A549 (cell line): Measurements from ENCODE around the gene SLC9A3. TPM values are rescaled to one million over a fixed set of nuclear protein-coding genes. Genes with fewer than 3 reads are reported as not detected.

Experiments
- ATAC-seq, 2 experiments: fragments of 200-7000 bp in 1 of 2; fragments of >200 bp in 1 of 2; cut with Nextera tagmentation in 1 of 2; cut with Tn5 transposase in 1 of 2; 3 replicates each; pipeline versions ENCODE4 v1.8.0 to v1.9.1; 2018 to 2020; ENCODE audit warnings: mild to moderate bottlenecking in 1 of 2, moderate library complexity in 1 of 2
- CTCF ChIA-PET: fragments of 300-600 bp; sonication (Branson Sonifier 250); formaldehyde crosslinking; extraction: SDS; loops from one replicate; lab custom pipeline; 2021; ENCODE audit warnings: antibody characterized with exemption, inconsistent platforms; lab: Yijun Ruan, JAX
- POLR2A ChIA-PET: fragments of 350-600 bp; formaldehyde crosslinking; extraction: SDS; loops from one replicate; lab custom pipeline; 2021; ENCODE audit warnings: antibody characterized with exemption, inconsistent platforms; lab: Yijun Ruan, JAX
- DNase-seq, 2 experiments: peaks; one replicate each; pipeline versions ENCODE4 v3.0.0 to v3.0.0-alpha.2; 2011 to 2016; ENCODE audit warnings: low read depth in 1 of 2, low spot score in 1 of 2
- FAIRE-seq: peaks from 2 replicates; lab custom pipeline; 2011; peaks lifted over from hg19 to GRCh38; lab: Jason Lieb, UNC
- H3K27ac ChIP-seq, 2 experiments: fragments of >200 bp; sonication (Bioruptor Twin); formaldehyde crosslinking; 3 replicates each; pipeline ENCODE4 v1.5.1; 2016 to 2017
- H3K4me1 ChIP-seq: fragments of >200 bp; sonication (Bioruptor Twin); formaldehyde crosslinking; 3 replicates; pipeline ENCODE4 v1.6.1; 2016
- H3K4me2 ChIP-seq: fragments of >200 bp; sonication (Bioruptor Twin); formaldehyde crosslinking; 3 replicates; pipeline ENCODE4 v1.6.1; 2016
- H3K4me3 ChIP-seq: fragments of >200 bp; sonication (Bioruptor Twin); formaldehyde crosslinking; 3 replicates; pipeline ENCODE4 v1.5.1; 2016
- H3K9me3 ChIP-seq: fragments of >200 bp; sonication (Bioruptor Twin); formaldehyde crosslinking; 3 replicates; pipeline ENCODE4 v1.6.1; 2016
- BHLHE40 ChIP-seq: IDR thresholded peaks from 2 replicates; pipeline ENCODE4 v1.6.1; 2012; ENCODE audit warnings: low read depth, low read length, inconsistent platforms
- CBX8 ChIP-seq: fragments of 200-600 bp; sonication (generic); IDR thresholded peaks from 2 replicates; pipeline ENCODE4 v1.6.1; 2016
- ESRRA ChIP-seq: fragments of 150-350 bp; IDR thresholded peaks from 2 replicates; pipeline ENCODE4 v1.6.1; 2014; ENCODE audit warnings: mild to moderate bottlenecking, low read length, borderline replicate concordance
- FOSB ChIP-seq: fragments of 250-450 bp; sonication (Bioruptor Pico); IDR thresholded peaks from 2 replicates; pipeline ENCODE4 v1.5.0; 2020; ENCODE audit warnings: mild to moderate bottlenecking, moderate library complexity
- FOXS1 ChIP-seq: fragments of 250-450 bp; sonication (Bioruptor Pico); IDR thresholded peaks from 2 replicates; pipeline ENCODE4 v1.5.0; 2020; ENCODE audit warnings: mild to moderate bottlenecking, moderate library complexity
- HOXA7 ChIP-seq: fragments of 250-450 bp; sonication (Bioruptor Pico); IDR thresholded peaks from 2 replicates; pipeline ENCODE4 v1.5.0; 2020; ENCODE audit warnings: mild to moderate bottlenecking, moderate library complexity
- HOXB13 ChIP-seq: fragments of 250-450 bp; sonication (Bioruptor Pico); IDR thresholded peaks from 2 replicates; pipeline ENCODE4 v1.5.0; 2020; ENCODE audit warnings: low read depth, mild to moderate bottlenecking, moderate library complexity
- JUN ChIP-seq, 2 experiments: fragments of >200 bp; sonication (Bioruptor Twin); formaldehyde crosslinking; IDR thresholded peaks; 2 replicates in 1 of 2; 3 replicates in 1 of 2; pipeline ENCODE4 v1.6.1; 2016 to 2017
- JUNB ChIP-seq: fragments of >200 bp; sonication (Bioruptor Twin); formaldehyde crosslinking; IDR thresholded peaks from 2 replicates; pipeline ENCODE4 v1.6.1; 2016
- KDM1A ChIP-seq: fragments of 200-600 bp; sonication (generic); IDR thresholded peaks from 2 replicates; pipeline ENCODE4 v1.6.1; 2016; ENCODE audit warnings: low read depth, mild to moderate bottlenecking
- MAX ChIP-seq: IDR thresholded peaks from 2 replicates; pipeline ENCODE4 v1.6.1; 2012
- MAZ ChIP-seq: fragments of 150-350 bp; IDR thresholded peaks from 2 replicates; pipeline ENCODE4 v1.6.1; 2014; ENCODE audit warnings: antibody characterized with exemption, low read depth, low read length, borderline replicate concordance
- NR3C1 ChIP-seq: fragments of >200 bp; sonication (Bioruptor Twin); formaldehyde crosslinking; IDR thresholded peaks from 3 replicates; pipeline ENCODE4 v1.6.1; 2017
- RAD21 ChIP-seq, 2 experiments: fragments of >200 bp in 1 of 2; sonication (Bioruptor Twin) in 1 of 2; formaldehyde crosslinking in 1 of 2; IDR thresholded peaks in 1 of 2; conservative IDR thresholded peaks in 1 of 2; 2 replicates in 1 of 2; 3 replicates in 1 of 2; pipeline ENCODE4 v1.6.1; 2012 to 2018; ENCODE audit warnings: inconsistent platforms in 1 of 2
- RNF2 ChIP-seq: fragments of 200-600 bp; sonication (generic); IDR thresholded peaks from 2 replicates; pipeline ENCODE4 v1.6.1; 2016; ENCODE audit warnings: low read depth, mild to moderate bottlenecking, antibody characterized with exemption, moderate library complexity, borderline replicate concordance
- TFCP2L1 ChIP-seq: fragments of 250-450 bp; sonication (Bioruptor Pico); IDR thresholded peaks from 2 replicates; pipeline ENCODE4 v1.5.0; 2021; ENCODE audit warnings: mild to moderate bottlenecking
- ZSCAN20 ChIP-seq: fragments of 250-450 bp; sonication (Bioruptor Pico); IDR thresholded peaks from 2 replicates; pipeline ENCODE4 v1.8.0; 2022; ENCODE audit warnings: mild to moderate bottlenecking, moderate library complexity
- WGBS: methylation state at CpG from one replicate; pipeline ENCODE4 v1.1.6; 2017; ENCODE audit errors: missing lambda C conversion rate; 5-methylcytosine and 5-hydroxymethylcytosine counted together
- polyA plus RNA-seq, 4 experiments: library from polyadenylated mRNA; depleted of rRNA in 3 of 4; stranded (reverse); fragments of >200 nt; fragmentation: RNase III in 1 of 4; extraction: RNeasy Plus Mini Kit Qiagen cat#74134 plus additional on column Dnase treatment in 1 of 4; gene quantifications; 2 replicates in 3 of 4; 3 replicates in 1 of 4; pipeline ENCODE4 v1.2.3, GENCODE V29; 2011 to 2017
- TF ChIP-seq, protein P1 (sequence below): fragments of 450-650 bp; IDR thresholded peaks from 2 replicates; pipeline ENCODE4 v1.6.1; 2014; ENCODE audit warnings: antibody characterized with exemption
- TF ChIP-seq, protein P2 (sequence below): fragments of >200 bp; sonication (Bioruptor Twin); formaldehyde crosslinking; IDR thresholded peaks from 3 replicates; pipeline ENCODE4 v1.6.1; 2016

SLC9A3 gene
- polyA plus RNA-seq, 2 of the 4 experiments (the other 2 are of a cell fraction): 1.3 TPM

- ChIA-PET CTCF (no interaction called here), POLR2A (no interaction called here)
- Histone ChIP-seq H3K4me1 (peaks cover 14% of the 10 kb centered on the region), H3K4me2 (no peak overlapping the region), H3K9me3 (peaks cover 3% of the 10 kb centered on the region; the same call in 1 of the 3 replicates), H3K4me3 (no peak overlapping the region), H3K27ac (no peak overlapping the region)
- no peak for FAIRE-seq
- no peak for DNase-seq
- TF ChIP-seq ZSCAN20 (CRISPR knock-in tag) (no peak), HOXB13 (CRISPR knock-in tag) (no peak), JUN (IDR thresholded peaks at IDR 0.05) (no peak), MAZ (no peak), KDM1A (no peak), FOSB (CRISPR knock-in tag) (no peak), JUNB (no peak)
- TF ChIP-seq, protein P1, sequence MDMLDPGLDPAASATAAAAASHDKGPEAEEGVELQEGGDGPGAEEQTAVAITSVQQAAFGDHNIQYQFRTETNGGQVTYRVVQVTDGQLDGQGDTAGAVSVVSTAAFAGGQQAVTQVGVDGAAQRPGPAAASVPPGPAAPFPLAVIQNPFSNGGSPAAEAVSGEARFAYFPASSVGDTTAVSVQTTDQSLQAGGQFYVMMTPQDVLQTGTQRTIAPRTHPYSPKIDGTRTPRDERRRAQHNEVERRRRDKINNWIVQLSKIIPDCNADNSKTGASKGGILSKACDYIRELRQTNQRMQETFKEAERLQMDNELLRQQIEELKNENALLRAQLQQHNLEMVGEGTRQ: no peak
- WGBS: 55% methylated on average over 7 of the region's 9 CpGs
- ATAC-seq: peak in 1 of 2 experiments; percentile 29; a peak in 3 of 6 replicates
Measured at GRCh38 chr5:525916-526315, 1.7 kb upstream of the SLC9A3 start.

GRCh38 chr5:524973-525761 lies 918 bp upstream of the SLC9A3 start:
- FAIRE-seq (no peak), ATAC-seq (0 out of 6 replicates have a peak, but pooled peaks of 1 of the 2 experiments have one; percentile 7)
- WGBS: 40% methylated on average over 16 of the region's 24 CpGs
- peak overlapping the region; percentile 94; the same call in 2 of the 3 replicates for H3K4me2 ChIP-seq
- POLR2A ChIA-PET: no interaction called here
- H3K27ac ChIP-seq: no peak overlapping the region
- H3K9me3 ChIP-seq: peaks cover 3% of the 10 kb centered on the region; the same call in 1 of the 3 replicates
- TF ChIP-seq BHLHE40 (no peak), HOXB13 (CRISPR knock-in tag) (no peak), ESRRA (no peak)
- TF ChIP-seq, all 56 proteins: peak for 0
- H3K4me1 ChIP-seq: peaks cover 14% of the 10 kb centered on the region
- DNase-seq: no peak
- CTCF ChIA-PET: no interaction called here
- H3K4me3 ChIP-seq: no peak overlapping the region; the same call in 2 of the 3 replicates

GRCh38 chr5:523441-524222 lies 617 bp downstream of the SLC9A3 start:
- no peak for DNase-seq
- FAIRE-seq: no peak
- CTCF ChIA-PET: interaction anchor here (0.7 to 1.0 kb wide), 2 partner anchors 12 to 14 kb away, joined by 3 to 4 read pairs; no protein-coding TSS in a partner anchor
- POLR2A ChIA-PET: no interaction called here
- H3K4me2 ChIP-seq: peak overlapping the region; percentile 94
- TF ChIP-seq MAX: 0 out of 2 replicates have a peak, but pooled peaks have one; percentile 11
- TF ChIP-seq, protein P2, sequence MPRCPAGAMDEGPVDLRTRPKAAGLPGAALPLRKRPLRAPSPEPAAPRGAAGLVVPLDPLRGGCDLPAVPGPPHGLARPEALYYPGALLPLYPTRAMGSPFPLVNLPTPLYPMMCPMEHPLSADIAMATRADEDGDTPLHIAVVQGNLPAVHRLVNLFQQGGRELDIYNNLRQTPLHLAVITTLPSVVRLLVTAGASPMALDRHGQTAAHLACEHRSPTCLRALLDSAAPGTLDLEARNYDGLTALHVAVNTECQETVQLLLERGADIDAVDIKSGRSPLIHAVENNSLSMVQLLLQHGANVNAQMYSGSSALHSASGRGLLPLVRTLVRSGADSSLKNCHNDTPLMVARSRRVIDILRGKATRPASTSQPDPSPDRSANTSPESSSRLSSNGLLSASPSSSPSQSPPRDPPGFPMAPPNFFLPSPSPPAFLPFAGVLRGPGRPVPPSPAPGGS: no peak
- H3K27ac ChIP-seq: peak overlapping the region in 1 of 2 experiments; percentile 18; a peak in 2 of 6 replicates
- peaks cover 3% of the 10 kb centered on the region; the same call in 1 of the 3 replicates for H3K9me3 ChIP-seq
- peaks cover 14% of the 10 kb centered on the region for H3K4me1 ChIP-seq
- 9% methylated on average over 36 of the region's 69 CpGs for WGBS
- peak in 1 of 2 experiments; percentile 14; a peak in 2 of 6 replicates for ATAC-seq
- peak overlapping the region; percentile 44 for H3K4me3 ChIP-seq

- peak in 1 of 2 experiments; percentile 43; a peak in 3 of 6 replicates for ATAC-seq
- Histone ChIP-seq H3K9me3 (peaks cover 3% of the 10 kb centered on the region; the same call in 1 of the 3 replicates), H3K27ac (no peak overlapping the region), H3K4me3 (peak overlapping the region; percentile 44; the same call in 1 of the 3 replicates)
- POLR2A ChIA-PET: no interaction called here
- 55% methylated on average over 16 of the region's 21 CpGs for WGBS
- FAIRE-seq: no peak
- no peak for TF ChIP-seq RAD21 (conservative IDR thresholded peaks at IDR 0.05 in 1 of 2, IDR thresholded peaks at IDR 0.05 in 1 of 2)
- no peak for TF ChIP-seq HOXA7 (CRISPR knock-in tag)
- TF ChIP-seq NR3C1: no peak
- TF ChIP-seq FOXS1 (CRISPR knock-in tag): no peak
- TF ChIP-seq TFCP2L1 (CRISPR knock-in tag): no peak
- TF ChIP-seq RNF2: no peak
- no peak for TF ChIP-seq CBX8
- TF ChIP-seq, all 56 proteins: peak for 0
- Histone ChIP-seq H3K4me1 (peaks cover 14% of the 10 kb centered on the region), H3K4me2 (peak overlapping the region; percentile 94; the same call in 2 of the 3 replicates)
- CTCF ChIA-PET: interaction anchor here (0.7 to 1.0 kb wide), 3 partner anchors 12 to 18 kb away, joined by 3 to 4 read pairs (median 4); no protein-coding TSS in a partner anchor
- peak in 1 of 2 experiments; percentile 35 for DNase-seq
Measured at GRCh38 chr5:522899-523440, 1.3 kb downstream of the SLC9A3 start.
